ENCODE measurements around the gene LGALS7B.
"Not testable (repeated sequence)": the region's sequence is repeated elsewhere in the genome, so short reads cannot be mapped to it uniquely, and the experiment has no call there.

The LGALS7B gene

GRCh38 chr19:38770228-38770948 is 18.6 kb upstream of the LGALS7B start:
- DNase-seq = not testable (repeated sequence)

GRCh38 chr19:38770949-38771275 is 18.1 kb upstream of the LGALS7B start:
- DNase-seq = not testable (repeated sequence)

- not testable (repeated sequence) for DNase-seq
These were observed 17.4 kb upstream of the LGALS7B start for GRCh38 chr19:38771569-38771968.

GRCh38 chr19:38773469-38774177 is 15.4 kb upstream of the LGALS7B start, which contains the start of gene LGALS7:
Gene LGALS7 (minus strand): TSS chr19:38773517. CDS start chr19:38773492, 25 bp downstream.
- no peak for DNase-seq

- no peak for DNase-seq
These were observed 14.6 kb upstream of the LGALS7B start for GRCh38 chr19:38774181-38774950.

- DNase-seq = no peak
These were observed 10.3 kb upstream of the LGALS7B start for GRCh38 chr19:38778733-38779132.

- no peak for DNase-seq
These were observed 8.6 kb upstream of the LGALS7B start for GRCh38 chr19:38780443-38780842.

- no peak for DNase-seq
These were observed 7.9 kb upstream of the LGALS7B start for GRCh38 chr19:38781058-38781457.

GRCh38 chr19:38782212-38782611 is 6.8 kb upstream of the LGALS7B start:
- not testable (repeated sequence) for DNase-seq

- no peak for DNase-seq
These were observed 4.8 kb upstream of the LGALS7B start for GRCh38 chr19:38784224-38784623.

- no peak for DNase-seq
These were observed 3.8 kb upstream of the LGALS7B start for GRCh38 chr19:38785187-38785699.

GRCh38 chr19:38786061-38786460 is 2.9 kb upstream of the LGALS7B start:
- not testable (repeated sequence) for DNase-seq

GRCh38 chr19:38786572-38787265 is 2.3 kb upstream of the LGALS7B start:
- DNase-seq = no peak

GRCh38 chr19:38790507-38791403 is 1.8 kb downstream of the LGALS7B start:
- DNase-seq = not testable (repeated sequence)

- not testable (repeated sequence) for DNase-seq
These were observed 2.6 kb downstream of the LGALS7B start for GRCh38 chr19:38791451-38792064.

- DNase-seq = peak; percentile 44
These were observed 3.5 kb downstream of the LGALS7B start for GRCh38 chr19:38792250-38793111.

- DNase-seq = no peak
These were observed 4.2 kb downstream of the LGALS7B start for GRCh38 chr19:38793177-38793576.

- no peak for DNase-seq
These were observed 4.7 kb downstream of the LGALS7B start for GRCh38 chr19:38793671-38794070.

- DNase-seq = no peak
These were observed 6.5 kb downstream of the LGALS7B start for GRCh38 chr19:38795549-38795948.

GRCh38 chr19:38796154-38796553 is 7.2 kb downstream of the LGALS7B start:
- no peak for DNase-seq

Measured in CD4-positive, alpha-beta T cell treated with Interleukin-21 for 1 hour (primary cell).